Prostate gland (tissue), 2 donors: ENCODE data around the gene TTC24. TPM values are rescaled to one million over a fixed set of nuclear protein-coding genes. Genes with fewer than 3 reads are reported as not detected.

Experiments
- DNase-seq: peaks from one replicate; pipeline ENCODE4 v3.0.0-alpha.2; 2019; ENCODE audit warnings: low spot score
- H3K27ac ChIP-seq, 2 donors: fragments of 200-600 bp; sonication (generic); 2 replicates each; pipeline ENCODE4 v1.5.1; 2017 to 2019
- H3K27me3 ChIP-seq: fragments of 200-600 bp; sonication (generic); replicated peaks from 2 replicates; pipeline ENCODE4 v1.5.1; 2019; ENCODE audit not compliant: insufficient read depth
- H3K36me3 ChIP-seq, 2 donors: fragments of 200-600 bp; sonication (generic); 1 replicate in 1 of 2; 2 replicates in 1 of 2; pipeline versions ENCODE4 v1.5.1 to v1.8.1; 2017 to 2019
- H3K4me1 ChIP-seq: fragments of 200-600 bp; sonication (generic); replicated peaks from 2 replicates; pipeline ENCODE4 v1.5.1; 2019
- H3K4me3 ChIP-seq, 2 donors: fragments of 200-600 bp; sonication (generic); 2 replicates each; pipeline ENCODE4 v1.5.1; 2017 to 2019
- H3K9me3 ChIP-seq: fragments of 200-600 bp; sonication (generic); 2 replicates; pipeline ENCODE4 v1.5.1; 2017
- CTCF ChIP-seq, 4 experiments: fragments of 200-600 bp in 2 of 4; fragments of 450-650 bp in 2 of 4; sonication (generic) in 2 of 4; IDR thresholded peaks; 1 replicate in 3 of 4; 2 replicates in 1 of 4; pipeline ENCODE4 v1.5.1; 2016 to 2019; ENCODE audit warnings: antibody characterized with exemption in 4 of 4, mild to moderate bottlenecking in 2 of 4, moderate library complexity in 2 of 4
- POLR2A ChIP-seq: fragments of 450-650 bp; IDR thresholded peaks from one replicate; pipeline ENCODE4 v1.6.1; 2016; ENCODE audit warnings: antibody characterized with exemption, mild to moderate bottlenecking
- POLR2AphosphoS5 ChIP-seq: sonication (generic); formaldehyde crosslinking; IDR thresholded peaks from one replicate; pipeline ENCODE4 v1.6.1; 2017; ENCODE audit warnings: antibody characterized with exemption
- WGBS: methylation state at CpG from one replicate; pipeline ENCODE4 v1.1.5; 2018; 5-methylcytosine and 5-hydroxymethylcytosine counted together
- intact Hi-C: fragments of 100-400 bp; cut with DNase I; formaldehyde crosslinking; loops from one replicate; pipeline ENCODE4 v1.14.2; 2022
- total RNA-seq, 2 donors: library from RNA; depleted of rRNA; stranded (reverse); fragments of >200 nt; gene quantifications; one replicate each; pipeline ENCODE4 v1.1.0, GENCODE V29; 2016

TTC24 gene
- total RNA-seq, 2 donors from 2014 or later: not detected

- Histone ChIP-seq H3K27me3 (no peaks in the 10 kb centered on the region), H3K27ac (no peak overlapping the region), H3K4me1 (no peaks in the 10 kb centered on the region), H3K36me3 (no peaks in the 10 kb centered on the region), H3K4me3 (no peak overlapping the region), H3K9me3 (no peaks in the 10 kb centered on the region)
- TF ChIP-seq CTCF (IDR thresholded peaks at IDR 0.05) (no peak), POLR2AphosphoS5 (no peak), POLR2A (no peak)
- intact Hi-C loops: no loop called here
- DNase-seq: no peak
- WGBS: 93% methylated on average over 5 of the region's 5 CpGs
Observed at GRCh38 chr1:156598125-156598524, 18.6 kb downstream of the TTC24 start.

- Histone ChIP-seq H3K4me1 (no peaks in the 10 kb centered on the region), H3K27ac (no peak overlapping the region), H3K27me3 (no peaks in the 10 kb centered on the region), H3K4me3 (no peak overlapping the region), H3K9me3 (no peaks in the 10 kb centered on the region), H3K36me3 (no peaks in the 10 kb centered on the region)
- DNase-seq: no peak
- TF ChIP-seq POLR2A (no peak), POLR2AphosphoS5 (no peak), CTCF (IDR thresholded peaks at IDR 0.05) (no peak)
- intact Hi-C loops: no loop called here
- 90% methylated on average over 4 of the region's 4 CpGs for WGBS
Observed at GRCh38 chr1:156598731-156599432, 19.4 kb downstream of the TTC24 start.

GRCh38 chr1:156599811-156600210, 20.3 kb downstream of the TTC24 start:
- TF ChIP-seq POLR2AphosphoS5 (no peak), CTCF (IDR thresholded peaks at IDR 0.05) (no peak), POLR2A (no peak)
- Histone ChIP-seq H3K4me1 (no peaks in the 10 kb centered on the region), H3K27ac (no peak overlapping the region), H3K9me3 (no peaks in the 10 kb centered on the region), H3K4me3 (no peak overlapping the region), H3K27me3 (no peaks in the 10 kb centered on the region), H3K36me3 (no peaks in the 10 kb centered on the region)
- 52% methylated on average over 3 of the region's 3 CpGs for WGBS
- intact Hi-C loops: no loop called here
- no peak for DNase-seq

GRCh38 chr1:156600733-156601121, 21.2 kb downstream of the TTC24 start:
- Histone ChIP-seq H3K27ac (peak overlapping the region; percentile 84), H3K4me3 (peak overlapping the region; percentile 50 to 61), H3K9me3 (no peaks in the 10 kb centered on the region), H3K4me1 (no peaks in the 10 kb centered on the region), H3K27me3 (no peaks in the 10 kb centered on the region), H3K36me3 (no peaks in the 10 kb centered on the region)
- 4% methylated on average over 13 of the region's 13 CpGs for WGBS
- intact Hi-C loops: no loop called here
- TF ChIP-seq CTCF (IDR thresholded peaks at IDR 0.05) (no peak), POLR2AphosphoS5 (no peak), POLR2A (no peak)
- no peak for DNase-seq

- Histone ChIP-seq H3K4me1 (no peaks in the 10 kb centered on the region), H3K27me3 (no peaks in the 10 kb centered on the region), H3K27ac (peak within 1 kb of the TSS; percentile 84), H3K36me3 (no peaks in the 10 kb centered on the region), H3K9me3 (no peaks in the 10 kb centered on the region), H3K4me3 (peak within 1 kb of the TSS; percentile 50 to 61)
- intact Hi-C loops: no loop called here
- TF ChIP-seq POLR2A: no peak
- no peak for TF ChIP-seq CTCF (IDR thresholded peaks at IDR 0.05)
- peak; percentile 85 for TF ChIP-seq POLR2AphosphoS5
- under 1% methylated on average over 35 of the region's 35 CpGs for WGBS
- peak; percentile 75 for DNase-seq
Observed at GRCh38 chr1:156601122-156601830, 21.8 kb downstream of the TTC24 start, which contains the start of gene GPATCH4. Gene GPATCH4, minus strand, starts transcription at chr1:156601479.
